ENCODE measurements around the gene CTNND1. TPM values are rescaled to one million over a fixed set of nuclear protein-coding genes. Genes with fewer than 3 reads are reported as not detected.

Gene CTNND1
- total RNA-seq, 2 experiments from 2014 or later, result 5.1 to 5.3 TPM

GRCh38 chr11:57746920-57747319 lies 14.7 kb upstream of the CTNND1 start:
- POLR2A ChIA-PET, result interaction anchor here (0.6 kb wide), 2 partner anchors 24 to 41 kb away, joined by 4 read pairs; no protein-coding TSS in a partner anchor

GRCh38 chr11:57751176-57751575 lies 10.4 kb upstream of the CTNND1 start:
- no peak for TF ChIP-seq EZH2phosphoT487 (IDR thresholded peaks at IDR 0.05; ENCODE audit: borderline replicate concordance, low read depth, low read length)
- no peak for TF ChIP-seq CTCF (conservative IDR thresholded peaks at IDR 0.05; ENCODE audit: low read length)
- no peak overlapping the region for H3K4me2 ChIP-seq (ENCODE audit: low read length)
- H3K4me1 ChIP-seq (ENCODE audit: insufficient read depth, low read length, poor library complexity, severe bottlenecking), result no peaks in the 10 kb centered on the region
- intact Hi-C loops (cut with micrococcal nuclease; ENCODE audit: unreplicated experiment), result no loop called here
- no peak for DNase-seq (ENCODE audit: low spot score)
- ChIA-PET POLR2A (interaction anchor here (0.7 to 1.2 kb wide), 2 partner anchors 49 to 505 kb away, joined by 3 to 4 read pairs; no protein-coding TSS in a partner anchor), CTCF (ENCODE audit: unreplicated experiment) (no interaction called here)
- H3K9me3 ChIP-seq (ENCODE audit: low read length), result no peaks in the 10 kb centered on the region
- no peaks in the 10 kb centered on the region for H3K9me2 ChIP-seq (ENCODE audit: insufficient read depth, low read length)
- H3K4me3 ChIP-seq (ENCODE audit: low read depth, low read length, poor library complexity, severe bottlenecking), result no peak overlapping the region
- H3K27ac ChIP-seq (ENCODE audit: low read depth, low read length, poor library complexity, severe bottlenecking), result no peak overlapping the region
- no peak overlapping the region for H2AFZ ChIP-seq (ENCODE audit: low read length)
- no TSS peak for BruUV-seq (replicated peaks)
- H3K36me3 ChIP-seq (ENCODE audit: insufficient read depth, low read length), result peaks cover 17% of the 10 kb centered on the region
- H3K79me2 ChIP-seq (ENCODE audit: insufficient read depth, low read depth, low read length), result no peaks in the 10 kb centered on the region
- no peaks in the 10 kb centered on the region for H4K20me1 ChIP-seq (ENCODE audit: insufficient read depth, low read length)

More at GRCh38 chr11:57746920-57747319, 14.7 kb upstream of the CTNND1 start:
- no peak for DNase-seq (ENCODE audit: low spot score)
- Histone ChIP-seq H3K4me1 (ENCODE audit: insufficient read depth, low read length, poor library complexity, severe bottlenecking) (peaks cover 11% of the 10 kb centered on the region), H3K9me3 (ENCODE audit: low read length) (no peaks in the 10 kb centered on the region), H2AFZ (ENCODE audit: low read length) (no peak overlapping the region), H3K79me2 (ENCODE audit: insufficient read depth, low read depth, low read length) (peaks cover 18% of the 10 kb centered on the region), H3K9me2 (ENCODE audit: insufficient read depth, low read length) (no peaks in the 10 kb centered on the region), H3K4me3 (ENCODE audit: low read depth, low read length, poor library complexity, severe bottlenecking) (no peak overlapping the region), H3K4me2 (ENCODE audit: low read length) (no peak overlapping the region), H3K36me3 (ENCODE audit: insufficient read depth, low read length) (peaks cover 60% of the 10 kb centered on the region), H3K27ac (ENCODE audit: low read depth, low read length, poor library complexity, severe bottlenecking) (no peak overlapping the region), H4K20me1 (ENCODE audit: insufficient read depth, low read length) (peaks cover 6% of the 10 kb centered on the region; the same call in 1 of the 2 replicates)
- TF ChIP-seq EZH2phosphoT487 (IDR thresholded peaks at IDR 0.05; ENCODE audit: borderline replicate concordance, low read depth, low read length) (no peak), CTCF (conservative IDR thresholded peaks at IDR 0.05; ENCODE audit: low read length) (no peak)
- CTCF ChIA-PET (ENCODE audit: unreplicated experiment), result no interaction called here
- intact Hi-C loops (cut with micrococcal nuclease; ENCODE audit: unreplicated experiment), result loop anchor here (10.0 kb wide), 1 partner anchor 778 kb away; no protein-coding TSS in a partner anchor
- BruUV-seq (replicated peaks), result no TSS peak

GRCh38 chr11:57751676-57752253 lies 9.8 kb upstream of the CTNND1 start, which contains the start of gene BTBD18:
Gene BTBD18 (minus strand): TSS chr11:57751819. CDS start chr11:57751188, 631 bp downstream.
- H3K79me2 ChIP-seq (ENCODE audit: insufficient read depth, low read depth, low read length), result no peaks in the 10 kb centered on the region
- H3K27ac ChIP-seq (ENCODE audit: low read depth, low read length, poor library complexity, severe bottlenecking), result no peak within 1 kb of the TSS
- no TSS peak for BruUV-seq (replicated peaks)
- POLR2A ChIA-PET, result interaction anchor here (0.7 to 1.2 kb wide), 2 partner anchors 49 to 115 kb away, joined by 3 to 4 read pairs; no protein-coding TSS in a partner anchor
- no peak within 1 kb of the TSS for H2AFZ ChIP-seq (ENCODE audit: low read length)
- H4K20me1 ChIP-seq (ENCODE audit: insufficient read depth, low read length), result no peaks in the 10 kb centered on the region
- no peaks in the 10 kb centered on the region for H3K9me3 ChIP-seq (ENCODE audit: low read length)
- no peak for TF ChIP-seq EZH2phosphoT487 (IDR thresholded peaks at IDR 0.05; ENCODE audit: borderline replicate concordance, low read depth, low read length)
- TF ChIP-seq CTCF (conservative IDR thresholded peaks at IDR 0.05; ENCODE audit: low read length), result peak; percentile 72
- no peak within 1 kb of the TSS for H3K4me3 ChIP-seq (ENCODE audit: low read depth, low read length, poor library complexity, severe bottlenecking)
- intact Hi-C loops (cut with micrococcal nuclease; ENCODE audit: unreplicated experiment), result no loop called here
- no peaks in the 10 kb centered on the region for H3K9me2 ChIP-seq (ENCODE audit: insufficient read depth, low read length)
- H3K36me3 ChIP-seq (ENCODE audit: insufficient read depth, low read length), result peaks cover 13% of the 10 kb centered on the region
- peak; percentile 41 for DNase-seq (ENCODE audit: low spot score)
- CTCF ChIA-PET (ENCODE audit: unreplicated experiment), result no interaction called here
- H3K4me1 ChIP-seq (ENCODE audit: insufficient read depth, low read length, poor library complexity, severe bottlenecking), result no peaks in the 10 kb centered on the region
- no peak within 1 kb of the TSS for H3K4me2 ChIP-seq (ENCODE audit: low read length)
